CD14-positive monocyte (primary cell): Measurements from ENCODE around the gene TXLNA. TPM values are rescaled to one million over a fixed set of nuclear protein-coding genes. Genes with fewer than 3 reads are reported as not detected.

Source experiments
- DNase-seq, 3 donors: peaks; one replicate each; pipeline ENCODE4 v3.0.0-alpha.2; 2011 to 2022
- H2AFZ ChIP-seq: 2 replicates; pipeline ENCODE4 v1.6.0; 2012; ENCODE audit warnings: mild to moderate bottlenecking, low read depth, low read length, inconsistent platforms; ENCODE audit not compliant: insufficient read depth, poor library complexity, severe bottlenecking
- H3K27ac ChIP-seq, 2 donors: 1 replicate in 1 of 2; 2 replicates in 1 of 2; pipeline ENCODE4 v1.5.1; 2012 to 2013; ENCODE audit warnings: low read length in 2 of 2, control low read depth in 1 of 2, inconsistent platforms in 1 of 2, low read depth in 1 of 2, mild to moderate bottlenecking in 1 of 2
- H3K27me3 ChIP-seq, 2 donors: one replicate each; pipeline versions ENCODE4 v1.6.0 to v1.6.1; 2011 to 2013; ENCODE audit warnings: low read length in 2 of 2; ENCODE audit not compliant: control insufficient read depth in 2 of 2, insufficient read depth in 2 of 2
- H3K36me3 ChIP-seq, 2 donors: replicated peaks in 1 of 2; 1 replicate in 1 of 2; 2 replicates in 1 of 2; pipeline versions ENCODE4 v1.5.1 to v1.6.1; 2012 to 2013; ENCODE audit warnings: low read length in 2 of 2, control low read depth in 1 of 2, inconsistent platforms in 1 of 2, mild to moderate bottlenecking in 1 of 2; ENCODE audit not compliant: insufficient read depth in 2 of 2, control insufficient read depth in 1 of 2
- H3K4me1 ChIP-seq, 2 donors: 1 replicate in 1 of 2; 2 replicates in 1 of 2; pipeline versions ENCODE4 v1.5.1 to v1.6.1; 2012 to 2013; ENCODE audit warnings: low read length in 2 of 2, control low read depth in 1 of 2, inconsistent platforms in 1 of 2, mild to moderate bottlenecking in 1 of 2, moderate library complexity in 1 of 2; ENCODE audit not compliant: insufficient read depth in 2 of 2, control insufficient read depth in 1 of 2
- H3K4me2 ChIP-seq: replicated peaks from 2 replicates; pipeline ENCODE3; 2012; ENCODE audit warnings: low read length, moderate library complexity, mild to moderate bottlenecking; ENCODE audit not compliant: poor library complexity, severe bottlenecking; ENCODE audit errors: extremely low read depth
- H3K4me3 ChIP-seq, 3 experiments: fragments of 200-600 bp in 1 of 3; sonication (generic) in 1 of 3; replicated peaks in 1 of 3; 1 replicate in 2 of 3; 2 replicates in 1 of 3; pipeline ENCODE4 v1.5.1; 2011 to 2013; ENCODE audit warnings: low read length in 3 of 3, mild to moderate bottlenecking in 3 of 3, control low read depth in 2 of 3, low read depth in 2 of 3, inconsistent platforms in 1 of 3, moderate library complexity in 1 of 3
- H3K79me2 ChIP-seq: 2 replicates; pipeline ENCODE4 v1.6.0; 2012; ENCODE audit warnings: mild to moderate bottlenecking, control low read depth, inconsistent platforms, low read length, moderate library complexity; ENCODE audit not compliant: insufficient read depth
- H3K9ac ChIP-seq: 2 replicates; pipeline ENCODE4 v1.6.0; 2017; ENCODE audit warnings: low read length, mild to moderate bottlenecking; ENCODE audit not compliant: insufficient read depth, poor library complexity, severe bottlenecking
- H3K9me3 ChIP-seq, 2 donors: replicated peaks in 1 of 2; 1 replicate in 1 of 2; 2 replicates in 1 of 2; pipeline versions ENCODE4 v1.5.1 to v1.6.1; 2012 to 2013; ENCODE audit warnings: low read length in 2 of 2, control low read depth in 1 of 2; ENCODE audit not compliant: control insufficient read depth in 1 of 2, insufficient read depth in 1 of 2
- H4K20me1 ChIP-seq: 2 replicates; pipeline ENCODE4 v1.6.0; 2012; ENCODE audit warnings: mild to moderate bottlenecking, low read length, control low read depth, moderate library complexity; ENCODE audit not compliant: insufficient read depth
- H3K27ac Mint-ChIP-seq, 7 donors: one replicate each; pipeline ENCODE4 v1.8.0; 2020; ENCODE audit warnings: mild to moderate bottlenecking in 7 of 7, mixed read lengths in 7 of 7, moderate library complexity in 6 of 7, inconsistent platforms in 2 of 7
- H3K27me3 Mint-ChIP-seq, 3 donors: one replicate each; pipeline ENCODE4 v1.8.0; 2021 to 2022; ENCODE audit warnings: low read depth in 3 of 3, mild to moderate bottlenecking in 3 of 3, mixed read lengths in 3 of 3, moderate library complexity in 3 of 3, inconsistent platforms in 1 of 3
- H3K36me3 Mint-ChIP-seq, 2 donors: one replicate each; pipeline ENCODE4 v1.8.0; 2020; ENCODE audit warnings: mixed read lengths in 2 of 2, inconsistent platforms in 1 of 2, mild to moderate bottlenecking in 1 of 2
- H3K4me1 Mint-ChIP-seq: one replicate; pipeline ENCODE4 v1.8.0; 2020; ENCODE audit warnings: mild to moderate bottlenecking, mixed read lengths
- H3K4me3 Mint-ChIP-seq, 2 donors: one replicate each; pipeline ENCODE4 v1.8.0; 2020; ENCODE audit warnings: mild to moderate bottlenecking in 2 of 2, mixed read lengths in 2 of 2, moderate library complexity in 1 of 2
- H3K9me3 Mint-ChIP-seq, 7 donors: one replicate each; pipeline ENCODE4 v1.8.0; 2020 to 2022; ENCODE audit warnings: mixed read lengths in 7 of 7, mild to moderate bottlenecking in 6 of 7, moderate library complexity in 6 of 7, inconsistent platforms in 2 of 7
- WGBS: methylation state at CpG from one replicate; pipeline ENCODE4 v1.1.5; 2013; ENCODE audit warnings: missing lambda C conversion rate; ENCODE audit not compliant: insufficient coverage; 5-methylcytosine and 5-hydroxymethylcytosine counted together
- intact Hi-C, 2 donors: fragments of 100-400 bp; cut with micrococcal nuclease; formaldehyde crosslinking; loops; one replicate each; pipeline versions ENCODE4 v1.15.0 to v1.15.1; 2023
- polyA plus RNA-seq, 3 donors: library from polyadenylated mRNA; depleted of rRNA in 1 of 3; unstranded in 2 of 3; stranded (reverse) in 1 of 3; fragments of 300-500 nt in 2 of 3; fragments of >200 nt in 1 of 3; fragmentation: Illumina TruSeq in 2 of 3; gene quantifications; 1 replicate in 2 of 3; 2 replicates in 1 of 3; pipeline ENCODE4 v1.2.3, GENCODE V29; 2012 to 2021
- TF ChIP-seq, protein P1 (sequence below): fragments of 200-600 bp; IDR thresholded peaks from one replicate; pipeline ENCODE4 v1.8.0; 2022; ENCODE audit warnings: antibody characterized with exemption, mild to moderate bottlenecking

TXLNA gene
- polyA plus RNA-seq, 3 donors: 12.3 to 15.3 (median 14.4) TPM

DNA sequence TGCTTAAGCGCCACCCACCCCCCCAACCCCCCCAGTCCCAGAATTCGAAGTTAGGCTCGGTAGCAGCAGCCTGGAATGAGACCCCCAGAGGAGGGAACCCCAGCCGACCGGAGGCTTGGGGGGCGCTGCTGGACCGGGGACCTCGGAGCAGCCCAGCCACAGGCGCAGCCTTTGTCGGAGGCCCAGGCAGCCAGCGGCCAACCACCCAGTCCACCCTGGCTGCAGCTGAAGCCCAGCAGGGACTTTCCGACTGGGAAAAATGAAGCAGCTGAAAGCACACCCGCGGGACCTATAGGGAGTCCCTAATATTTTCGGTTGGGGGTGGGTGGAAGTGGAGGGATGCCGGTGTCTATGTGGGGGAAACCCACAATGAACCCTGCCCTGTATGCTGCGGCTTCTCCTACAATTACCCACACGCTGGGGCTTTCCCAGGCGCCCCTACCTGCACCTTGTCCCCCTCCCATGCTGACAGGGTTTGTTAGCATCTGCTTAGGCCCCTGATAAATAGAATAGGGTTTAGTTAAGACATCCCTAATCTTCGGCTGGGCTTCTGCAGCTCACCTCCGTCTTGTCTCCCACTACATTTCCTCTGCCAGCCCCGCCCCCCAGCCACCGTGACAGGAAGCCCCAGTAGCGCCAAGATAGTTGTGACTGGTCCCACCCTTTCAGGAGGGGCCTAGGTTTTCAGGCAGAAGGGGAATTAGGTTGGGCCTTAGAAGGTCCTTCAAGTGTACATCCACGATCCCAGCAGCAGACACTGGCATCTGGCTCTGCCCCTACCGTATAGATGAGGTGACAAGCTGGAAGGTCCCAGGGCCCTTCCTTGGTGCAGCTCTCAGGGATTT lies 21.8 kb downstream of the TXLNA start:
- H3K9ac ChIP-seq: peak overlapping the region; percentile 60
- no peaks in the 10 kb centered on the region for H3K79me2 ChIP-seq
- peaks cover 31% of the 10 kb centered on the region for H3K4me1 Mint-ChIP-seq
- no peaks in the 10 kb centered on the region for H3K9me3 Mint-ChIP-seq
- peak overlapping the region in 1 of 2 donors; percentile 59 for H3K27ac ChIP-seq
- TF ChIP-seq, protein P1, sequence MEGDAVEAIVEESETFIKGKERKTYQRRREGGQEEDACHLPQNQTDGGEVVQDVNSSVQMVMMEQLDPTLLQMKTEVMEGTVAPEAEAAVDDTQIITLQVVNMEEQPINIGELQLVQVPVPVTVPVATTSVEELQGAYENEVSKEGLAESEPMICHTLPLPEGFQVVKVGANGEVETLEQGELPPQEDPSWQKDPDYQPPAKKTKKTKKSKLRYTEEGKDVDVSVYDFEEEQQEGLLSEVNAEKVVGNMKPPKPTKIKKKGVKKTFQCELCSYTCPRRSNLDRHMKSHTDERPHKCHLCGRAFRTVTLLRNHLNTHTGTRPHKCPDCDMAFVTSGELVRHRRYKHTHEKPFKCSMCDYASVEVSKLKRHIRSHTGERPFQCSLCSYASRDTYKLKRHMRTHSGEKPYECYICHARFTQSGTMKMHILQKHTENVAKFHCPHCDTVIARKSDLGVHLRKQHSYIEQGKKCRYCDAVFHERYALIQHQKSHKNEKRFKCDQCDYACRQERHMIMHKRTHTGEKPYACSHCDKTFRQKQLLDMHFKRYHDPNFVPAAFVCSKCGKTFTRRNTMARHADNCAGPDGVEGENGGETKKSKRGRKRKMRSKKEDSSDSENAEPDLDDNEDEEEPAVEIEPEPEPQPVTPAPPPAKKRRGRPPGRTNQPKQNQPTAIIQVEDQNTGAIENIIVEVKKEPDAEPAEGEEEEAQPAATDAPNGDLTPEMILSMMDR: no peak
- no peaks in the 10 kb centered on the region for H4K20me1 ChIP-seq
- DNase-seq: peak in 1 of 3 donors; percentile 58
- H3K4me1 ChIP-seq: peaks cover 34 to 38% of the 10 kb centered on the region in 2 donors
- peak overlapping the region; percentile 91 to 94 for H3K4me3 Mint-ChIP-seq
- H3K27ac Mint-ChIP-seq: peak overlapping the region in 4 of 7 donors; percentile 4 to 87 (median 48)
- intact Hi-C loops: no loop called here
- no peaks in the 10 kb centered on the region for H3K9me3 ChIP-seq
- H2AFZ ChIP-seq: peak overlapping the region; percentile 91
- H3K27me3 ChIP-seq: no peaks in the 10 kb centered on the region
- peak overlapping the region; percentile 68 for H3K4me2 ChIP-seq
- WGBS: under 1% methylated on average over 11 of the region's 26 CpGs
- H3K27me3 Mint-ChIP-seq: peaks cover 2 to 7% (median 6%) of the 10 kb centered on the region in 3 donors
- peaks cover 18 to 20% of the 10 kb centered on the region in 2 donors for H3K36me3 Mint-ChIP-seq
- H3K36me3 ChIP-seq: peaks cover 12 to 22% of the 10 kb centered on the region in 2 donors
- H3K4me3 ChIP-seq: peak overlapping the region; percentile 59 to 79 (median 79)

GRCh38 chr1:32204943-32205361 lies 25.5 kb downstream of the TXLNA start:
- H3K27me3 ChIP-seq: no peaks in the 10 kb centered on the region
- H3K79me2 ChIP-seq: no peaks in the 10 kb centered on the region
- 91% methylated on average over 10 of the region's 26 CpGs for WGBS
- no peaks in the 10 kb centered on the region for H3K9me3 ChIP-seq
- peak overlapping the region; percentile 70 for H3K9ac ChIP-seq
- H3K36me3 ChIP-seq: no peaks in the 10 kb centered on the region
- intact Hi-C loops: no loop called here
- peaks cover 34 to 35% of the 10 kb centered on the region in 2 donors for H3K4me1 ChIP-seq
- peak overlapping the region; percentile 92 for H2AFZ ChIP-seq
- H4K20me1 ChIP-seq: no peaks in the 10 kb centered on the region
- H3K4me3 Mint-ChIP-seq: peak overlapping the region; percentile 84 to 90
- peak overlapping the region in 4 of 7 donors; percentile 15 to 90 (median 72) for H3K27ac Mint-ChIP-seq
- H3K4me2 ChIP-seq: peak overlapping the region; percentile 94
- H3K9me3 Mint-ChIP-seq: peaks cover 0 to 1% (median 0%) of the 10 kb centered on the region in 7 donors
- TF ChIP-seq, protein P1: no peak
- peak overlapping the region; percentile 44 to 84 (median 68) for H3K4me3 ChIP-seq
- H3K27ac ChIP-seq: peak overlapping the region in 1 of 2 donors; percentile 54
- peaks cover 3 to 7% (median 6%) of the 10 kb centered on the region in 3 donors for H3K27me3 Mint-ChIP-seq
- peaks cover 38% of the 10 kb centered on the region for H3K4me1 Mint-ChIP-seq
- no peaks in the 10 kb centered on the region for H3K36me3 Mint-ChIP-seq
- no peak for DNase-seq
